IMR-90 (cell line): Measurements from ENCODE around the gene SPESP1. TPM values are rescaled to one million over a fixed set of nuclear protein-coding genes. Genes with fewer than 3 reads are reported as not detected.

ENCODE experiments used
- ATAC-seq: fragments of 200-7000 bp; cut with Tn5 transposase; 2 replicates; pipeline ENCODE4 v1.9.1; 2020; ENCODE audit warnings: low read depth, mild to moderate bottlenecking, moderate library complexity
- BruUV-seq: library from RNA; stranded (reverse); fragments of 400-500 nt; replicated peaks from 2 replicates; lab custom pipeline; 2021; lab: Mats Ljungman, UMichigan
- CTCF ChIA-PET: fragments of 300-600 bp; formaldehyde crosslinking; extraction: SDS; loops from one replicate; lab custom pipeline; 2021; ENCODE audit warnings: antibody characterized with exemption; lab: Yijun Ruan, JAX
- POLR2A ChIA-PET: fragments of 300-600 bp; sonication (Branson Sonifier 250); formaldehyde crosslinking; loops from one replicate; lab custom pipeline; 2022; ENCODE audit warnings: antibody characterized with exemption; ENCODE audit not compliant: unreplicated experiment; lab: Charles Lee
- DNase-seq: peaks from one replicate; pipeline ENCODE4 v3.0.0; 2013
- H2AFZ ChIP-seq: replicated peaks from 2 replicates; pipeline ENCODE3; 2013; ENCODE audit warnings: low read length, mild to moderate bottlenecking; ENCODE audit not compliant: poor library complexity
- H2AK5ac ChIP-seq: 2 replicates; pipeline ENCODE4 v1.6.1; 2013; ENCODE audit warnings: low read depth, low read length, inconsistent platforms
- H2AK9ac ChIP-seq: replicated peaks from 2 replicates; pipeline ENCODE3; 2013; ENCODE audit warnings: mild to moderate bottlenecking, low read depth, low read length, moderate library complexity; ENCODE audit not compliant: poor library complexity
- H2BK120ac ChIP-seq: 2 replicates; pipeline ENCODE4 v1.6.1; 2013; ENCODE audit warnings: low read depth, low read length, inconsistent platforms
- H2BK15ac ChIP-seq: 3 replicates; pipeline ENCODE4 v1.6.1; 2013; ENCODE audit warnings: low read depth, low read length, inconsistent platforms
- H2BK20ac ChIP-seq: 2 replicates; pipeline ENCODE4 v1.6.1; 2013; ENCODE audit warnings: low read depth, mild to moderate bottlenecking, inconsistent platforms, low read length, moderate library complexity
- H2BK5ac ChIP-seq: 2 replicates; pipeline ENCODE4 v1.6.1; 2013; ENCODE audit warnings: mild to moderate bottlenecking, low read depth, low read length, inconsistent platforms; ENCODE audit not compliant: poor library complexity, severe bottlenecking
- H3K14ac ChIP-seq: replicated peaks from 2 replicates; pipeline ENCODE4 v1.6.1; 2013; ENCODE audit warnings: low read depth, low read length, inconsistent platforms
- H3K18ac ChIP-seq: 2 replicates; pipeline ENCODE4 v1.6.1; 2013; ENCODE audit warnings: low read depth, low read length, control low read depth
- H3K23ac ChIP-seq: 2 replicates; pipeline ENCODE4 v1.6.1; 2013; ENCODE audit warnings: low read depth, low read length, inconsistent platforms
- H3K27ac ChIP-seq: 2 replicates; pipeline ENCODE4 v1.5.1; 2013; ENCODE audit warnings: mild to moderate bottlenecking, control low read depth, low read length; ENCODE audit not compliant: insufficient read depth
- H3K27me3 ChIP-seq: 2 replicates; pipeline ENCODE4 v1.6.1; 2013; ENCODE audit warnings: low read length; ENCODE audit not compliant: control insufficient read depth, insufficient read depth
- H3K36me3 ChIP-seq: 2 replicates; pipeline ENCODE4 v1.6.1; 2013; ENCODE audit warnings: low read length, mixed read lengths; ENCODE audit not compliant: control insufficient read depth, insufficient read depth
- H3K4ac ChIP-seq: 2 replicates; pipeline ENCODE4 v1.6.1; 2013; ENCODE audit warnings: low read depth, low read length, inconsistent platforms
- H3K4me1 ChIP-seq: 2 replicates; pipeline ENCODE4 v1.6.1; 2013; ENCODE audit warnings: low read length, mixed read lengths; ENCODE audit not compliant: control insufficient read depth, insufficient read depth
- H3K4me2 ChIP-seq: 2 replicates; pipeline ENCODE4 v1.6.1; 2013; ENCODE audit warnings: low read depth, mild to moderate bottlenecking, control low read depth, low read length, moderate library complexity
- H3K4me3 ChIP-seq: 2 replicates; pipeline ENCODE4 v1.5.1; 2013; ENCODE audit warnings: low read depth, mild to moderate bottlenecking, control low read depth, low read length, moderate library complexity; ENCODE audit not compliant: insufficient read depth
- H3K56ac ChIP-seq: 2 replicates; pipeline ENCODE4 v1.6.1; 2013; ENCODE audit warnings: low read length, inconsistent platforms; ENCODE audit not compliant: insufficient read depth; ENCODE audit errors: extremely low read depth
- H3K79me1 ChIP-seq, 2 experiments: 2 replicates each; pipeline ENCODE4 v1.6.1; 2013; ENCODE audit warnings: low read length in 2 of 2, inconsistent platforms in 1 of 2, low read depth in 1 of 2
- H3K9ac ChIP-seq: 2 replicates; pipeline ENCODE4 v1.6.1; 2013; ENCODE audit warnings: low read depth, low read length, control low read depth
- H3K9me1 ChIP-seq: 2 replicates; pipeline ENCODE4 v1.6.1; 2013; ENCODE audit warnings: low read length, inconsistent platforms; ENCODE audit not compliant: insufficient read depth
- H3K9me3 ChIP-seq: 2 replicates; pipeline ENCODE4 v1.6.1; 2013; ENCODE audit warnings: low read length; ENCODE audit not compliant: control insufficient read depth, insufficient read depth
- H4K20me1 ChIP-seq: 2 replicates; pipeline ENCODE4 v1.6.1; 2013; ENCODE audit warnings: low read length, inconsistent platforms; ENCODE audit not compliant: insufficient read depth
- H4K5ac ChIP-seq: 2 replicates; pipeline ENCODE4 v1.6.1; 2013; ENCODE audit warnings: mild to moderate bottlenecking, low read depth, low read length, control low read depth
- H4K8ac ChIP-seq, 2 experiments: 2 replicates each; pipeline ENCODE4 v1.6.1; 2013; ENCODE audit warnings: low read depth in 2 of 2, low read length in 2 of 2, control low read depth in 1 of 2, inconsistent platforms in 1 of 2
- H4K91ac ChIP-seq: 2 replicates; pipeline ENCODE4 v1.6.1; 2013; ENCODE audit warnings: low read depth, low read length, inconsistent platforms; ENCODE audit not compliant: insufficient read depth
- BHLHE40 ChIP-seq: fragments of 150-350 bp; IDR thresholded peaks from 2 replicates; pipeline ENCODE4 v1.6.1; 2016; ENCODE audit warnings: mild to moderate bottlenecking, low read depth, low read length
- CEBPB ChIP-seq: IDR thresholded peaks from 2 replicates; pipeline ENCODE4 v1.6.1; 2012; ENCODE audit warnings: low read depth, low read length, improper control_type of control experiment
- CHD1 ChIP-seq: IDR thresholded peaks from 2 replicates; pipeline ENCODE4 v1.6.1; 2012; ENCODE audit warnings: low read depth, low read length, improper control_type of control experiment
- FOS ChIP-seq: fragments of 150-350 bp; IDR thresholded peaks from 2 replicates; pipeline ENCODE4 v1.6.1; 2016; ENCODE audit warnings: low read depth, low read length
- MAFK ChIP-seq: IDR thresholded peaks from 2 replicates; pipeline ENCODE4 v1.6.1; 2012; ENCODE audit warnings: low read depth, low read length, improper control_type of control experiment
- POLR2A ChIP-seq: IDR thresholded peaks from 2 replicates; pipeline ENCODE4 v1.6.1; 2012; ENCODE audit warnings: mild to moderate bottlenecking, low read depth, low read length
- RAD21 ChIP-seq: IDR thresholded peaks from 2 replicates; pipeline ENCODE4 v1.6.1; 2012; ENCODE audit warnings: low read length, improper control_type of control experiment
- RCOR1 ChIP-seq: IDR thresholded peaks from 2 replicates; pipeline ENCODE4 v1.6.1; 2012; ENCODE audit warnings: mild to moderate bottlenecking, low read length, improper control_type of control experiment; ENCODE audit not compliant: insufficient replicate concordance
- SMC3 ChIP-seq: fragments of 150-350 bp; IDR thresholded peaks from 2 replicates; pipeline ENCODE4 v1.6.1; 2016; ENCODE audit warnings: low read depth, mild to moderate bottlenecking, antibody characterized with exemption, low read length, moderate library complexity
- dilution Hi-C: fragments of 300-500 bp; cut with HindIII; formaldehyde crosslinking; loops from one replicate; pipeline ENCODE4 v1.14.3; 2018; ENCODE audit warnings: low sequenced_read_pairs; ENCODE audit not compliant: unreplicated experiment
- in situ Hi-C: fragments of 300-500 bp; cut with MboI; formaldehyde crosslinking; loops from 3 replicates; pipeline ENCODE4 v1.14.3; 2019; ENCODE audit warnings: low sequenced_read_pairs, inconsistent platforms, mixed read lengths
- intact Hi-C: fragments of 100-400 bp; cut with micrococcal nuclease; formaldehyde crosslinking; loops from 2 replicates; pipeline ENCODE4 v1.10.0; 2022
- polyA plus RNA-seq, 3 experiments: library from polyadenylated mRNA; depleted of rRNA; stranded (reverse); fragments of >200 nt; gene quantifications; 2 replicates each; pipeline ENCODE4 v1.2.3, GENCODE V29; 2012; ENCODE audit warnings: low replicate concordance in 1 of 3
- total RNA-seq: library from RNA; depleted of rRNA; stranded (reverse); fragments of >200 nt; gene quantifications from 2 replicates; pipeline ENCODE4 v1.2.3, GENCODE V29; 2012
- TF ChIP-seq, protein P1 (sequence below): fragments of 150-350 bp; IDR thresholded peaks from 2 replicates; pipeline ENCODE4 v1.6.1; 2017; ENCODE audit warnings: mild to moderate bottlenecking, antibody characterized with exemption, low read length, low read depth
- TF ChIP-seq, protein P2 (sequence below): fragments of 150-350 bp; IDR thresholded peaks from 2 replicates; pipeline ENCODE4 v1.6.1; 2016; ENCODE audit warnings: low read depth, mild to moderate bottlenecking, low read length, moderate library complexity, borderline replicate concordance

Gene SPESP1
- total and polyA plus RNA-seq, 2 of the 4 experiments (the other 2 are of a cell fraction): 2.9 to 3.0 TPM

DNA sequence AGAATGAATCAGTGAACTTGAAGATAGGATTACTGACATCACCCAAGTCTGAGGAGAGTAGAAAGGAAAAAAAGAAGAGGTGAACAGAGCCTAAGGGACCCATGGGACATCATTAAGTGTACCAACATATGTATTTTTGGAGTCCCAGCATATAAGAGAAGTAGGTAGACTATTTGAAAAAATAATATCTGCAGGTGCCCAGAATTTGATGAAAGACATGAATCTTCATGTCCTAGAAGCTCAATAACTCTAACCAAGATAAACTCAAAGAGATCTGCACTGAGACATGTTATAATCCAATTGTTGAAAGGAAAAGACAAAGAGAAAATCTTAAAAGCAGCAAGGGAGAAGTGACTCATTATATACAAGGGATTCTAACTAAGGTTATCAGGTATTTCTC lies 39.0 kb downstream of the SPESP1 start:
- no peak overlapping the region for H4K91ac ChIP-seq
- no peak overlapping the region for H2AFZ ChIP-seq
- H4K5ac ChIP-seq: no peak overlapping the region
- H3K14ac ChIP-seq: no peak overlapping the region
- CTCF ChIA-PET: no interaction called here
- no peak for DNase-seq
- H3K9me3 ChIP-seq: peaks cover 3% of the 10 kb centered on the region
- intact Hi-C loops: no loop called here
- H2BK15ac ChIP-seq: no peak overlapping the region
- no peak overlapping the region for H4K8ac ChIP-seq
- no peak overlapping the region for H3K4ac ChIP-seq
- H3K4me2 ChIP-seq: no peak overlapping the region
- no peak for ATAC-seq
- H2BK5ac ChIP-seq: no peak overlapping the region
- no peaks in the 10 kb centered on the region for H3K9me1 ChIP-seq
- no peak overlapping the region for H2AK9ac ChIP-seq
- peaks cover 5% of the 10 kb centered on the region for H3K27me3 ChIP-seq
- no peak overlapping the region for H2BK20ac ChIP-seq
- no peak overlapping the region for H3K56ac ChIP-seq
- no TSS peak for BruUV-seq
- no peak overlapping the region for H3K23ac ChIP-seq
- no peaks in the 10 kb centered on the region for H3K36me3 ChIP-seq
- no peaks in the 10 kb centered on the region for H3K4me1 ChIP-seq
- in situ Hi-C loops: no loop called here
- no peaks in the 10 kb centered on the region for H3K79me1 ChIP-seq
- H3K9ac ChIP-seq: no peak overlapping the region
- TF ChIP-seq RAD21 (no peak), FOS (no peak), RCOR1 (no peak), POLR2A (no peak), CEBPB (no peak), SMC3 (no peak), CHD1 (no peak), BHLHE40 (no peak), MAFK (no peak)
- TF ChIP-seq, protein P1, sequence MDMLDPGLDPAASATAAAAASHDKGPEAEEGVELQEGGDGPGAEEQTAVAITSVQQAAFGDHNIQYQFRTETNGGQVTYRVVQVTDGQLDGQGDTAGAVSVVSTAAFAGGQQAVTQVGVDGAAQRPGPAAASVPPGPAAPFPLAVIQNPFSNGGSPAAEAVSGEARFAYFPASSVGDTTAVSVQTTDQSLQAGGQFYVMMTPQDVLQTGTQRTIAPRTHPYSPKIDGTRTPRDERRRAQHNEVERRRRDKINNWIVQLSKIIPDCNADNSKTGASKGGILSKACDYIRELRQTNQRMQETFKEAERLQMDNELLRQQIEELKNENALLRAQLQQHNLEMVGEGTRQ: no peak
- TF ChIP-seq, protein P2, sequence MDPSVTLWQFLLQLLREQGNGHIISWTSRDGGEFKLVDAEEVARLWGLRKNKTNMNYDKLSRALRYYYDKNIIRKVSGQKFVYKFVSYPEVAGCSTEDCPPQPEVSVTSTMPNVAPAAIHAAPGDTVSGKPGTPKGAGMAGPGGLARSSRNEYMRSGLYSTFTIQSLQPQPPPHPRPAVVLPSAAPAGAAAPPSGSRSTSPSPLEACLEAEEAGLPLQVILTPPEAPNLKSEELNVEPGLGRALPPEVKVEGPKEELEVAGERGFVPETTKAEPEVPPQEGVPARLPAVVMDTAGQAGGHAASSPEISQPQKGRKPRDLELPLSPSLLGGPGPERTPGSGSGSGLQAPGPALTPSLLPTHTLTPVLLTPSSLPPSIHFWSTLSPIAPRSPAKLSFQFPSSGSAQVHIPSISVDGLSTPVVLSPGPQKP: no peak
- no peak overlapping the region for H2BK120ac ChIP-seq
- H4K20me1 ChIP-seq: no peaks in the 10 kb centered on the region
- POLR2A ChIA-PET: no interaction called here
- dilution Hi-C loops: no loop called here
- H2AK5ac ChIP-seq: no peak overlapping the region
- no peak overlapping the region for H3K18ac ChIP-seq
- H3K4me3 ChIP-seq: no peak overlapping the region
- no peak overlapping the region for H3K27ac ChIP-seq
